ENCODE data around the gene ATXN7L2.

Gene ATXN7L2

GRCh38 chr1:109528712-109529111 is 45.0 kb downstream of the ATXN7L2 start:
- ChIA-PET POLR2A (interaction anchor here (1.4 kb wide), 1 partner anchor 11 kb away, joined by 3 read pairs; the partner anchor contains the start of gene GPR61), CTCF (interaction anchor here (0.7 to 20.8 kb wide), 2 partner anchors 11 to 26 kb away, joined by 7 to 1152 read pairs; partner anchors contain the start of genes AMIGO1, CYB561D1 and GPR61)
- no peaks in the 10 kb centered on the region for H3K36me3 ChIP-seq (ENCODE audit: control insufficient read depth in 2 of 2, insufficient read depth in 1 of 2, low read length in 2 of 2)
- TF ChIP-seq ZNF280D (tag by site-specific recombination; IDR thresholded peaks at IDR 0.05): no peak
- no peak for TF ChIP-seq ZXDB (tag by site-specific recombination; IDR thresholded peaks at IDR 0.05)
- no peak for TF ChIP-seq ZNF747 (tag by site-specific recombination; IDR thresholded peaks at IDR 0.05)
- no peak for TF ChIP-seq ZBTB26 (tag by site-specific recombination; optimal IDR thresholded peaks at IDR 0.05)
- TF ChIP-seq ZNF514 (tag by site-specific recombination; IDR thresholded peaks at IDR 0.05): no peak
- no peak for TF ChIP-seq ZNF133 (tag by site-specific recombination; IDR thresholded peaks at IDR 0.05)
- no peak for TF ChIP-seq ZNF585B (tag by site-specific recombination; IDR thresholded peaks at IDR 0.05)
- TF ChIP-seq ZBTB49 (tag by site-specific recombination; IDR thresholded peaks at IDR 0.05; ENCODE audit: low read depth): no peak
- TF ChIP-seq ZNF580 (tag by site-specific recombination; IDR thresholded peaks at IDR 0.05): no peak
- TF ChIP-seq ZNF366 (tag by site-specific recombination; conservative IDR thresholded peaks at IDR 0.05): no peak
- no peak for TF ChIP-seq ZNF624 (tag by site-specific recombination; IDR thresholded peaks at IDR 0.05)
- TF ChIP-seq KLF16 (tag by site-specific recombination; IDR thresholded peaks at IDR 0.05): no peak
- H3K4me1 ChIP-seq (ENCODE audit: control insufficient read depth, insufficient read depth, low read length): no peaks in the 10 kb centered on the region
- no peak overlapping the region for H3K27ac ChIP-seq (ENCODE audit: extremely low read depth, low read depth, low read length)
- no peak overlapping the region for H3K4me3 ChIP-seq (ENCODE audit: low read depth, low read length)
- no peaks in the 10 kb centered on the region for H3K9me3 ChIP-seq (ENCODE audit: control insufficient read depth, insufficient read depth, low read depth, low read length)

GRCh38 chr1:109529881-109530456 is 46.3 kb downstream of the ATXN7L2 start:
- CTCF ChIA-PET: interaction anchor here (0.6 to 20.8 kb wide), 7 partner anchors 9 to 131 kb away, joined by 3 to 1152 read pairs (median 4); partner anchors contain the start of genes AMIGO1 and CYB561D1
- Histone ChIP-seq H3K4me3 (ENCODE audit: low read depth, low read length) (no peak overlapping the region), H3K36me3 (ENCODE audit: control insufficient read depth in 2 of 2, insufficient read depth in 1 of 2, low read length in 2 of 2) (no peaks in the 10 kb centered on the region), H3K9me3 (ENCODE audit: control insufficient read depth, insufficient read depth, low read depth, low read length) (no peaks in the 10 kb centered on the region), H3K4me1 (ENCODE audit: control insufficient read depth, insufficient read depth, low read length) (no peaks in the 10 kb centered on the region), H3K27ac (ENCODE audit: extremely low read depth, low read depth, low read length) (no peak overlapping the region)
- POLR2A ChIA-PET: interaction anchor here (1.2 to 1.5 kb wide), 2 partner anchors 36 to 247 kb away, joined by 3 to 5 read pairs; partner anchors contain the start of genes CYB561D1 and PSRC1
- TF ChIP-seq TSHZ1 (tag by site-specific recombination; IDR thresholded peaks at IDR 0.05; ENCODE audit: borderline replicate concordance) (no peak), ZBTB17 (tag by site-specific recombination; IDR thresholded peaks at IDR 0.05) (peak; percentile 27; the same call in 1 of the 2 replicates), ZNF660 (tag by site-specific recombination; IDR thresholded peaks at IDR 0.05) (no peak), PRDM4 (tag by site-specific recombination; IDR thresholded peaks at IDR 0.05) (peak; percentile 57), ZNF488 (tag by site-specific recombination; IDR thresholded peaks at IDR 0.05) (no peak), ZFP69B (tag by site-specific recombination; IDR thresholded peaks at IDR 0.05) (peak; percentile 93), ZNF266 (tag by site-specific recombination; IDR thresholded peaks at IDR 0.05; ENCODE audit: low read depth) (no peak), ZNF341 (tag by site-specific recombination; IDR thresholded peaks at IDR 0.05; ENCODE audit: low read depth) (peak; percentile 10; the same call in 1 of the 2 replicates)
